Erythroblast (primary cell): ENCODE data around the gene ZNF235.
"Not testable (repeated sequence)": the region's sequence is repeated elsewhere in the genome, so short reads cannot be mapped to it uniquely, and the experiment has no call there.

Source experiments
- DNase-seq, 2 experiments: peaks; one replicate each; lab custom pipeline; 2025; lab: John Stamatoyannopoulos, UW
- GATA1 ChIP-seq: IDR thresholded peaks from 2 replicates; pipeline ENCODE4 v1.6.1; 2011; ENCODE audit warnings: low read depth, mild to moderate bottlenecking, control low read depth, low read length, moderate library complexity
- POLR2A ChIP-seq: IDR thresholded peaks from 2 replicates; pipeline ENCODE4 v1.6.1; 2011; ENCODE audit warnings: mild to moderate bottlenecking, low read length

ZNF235 gene

DNA sequence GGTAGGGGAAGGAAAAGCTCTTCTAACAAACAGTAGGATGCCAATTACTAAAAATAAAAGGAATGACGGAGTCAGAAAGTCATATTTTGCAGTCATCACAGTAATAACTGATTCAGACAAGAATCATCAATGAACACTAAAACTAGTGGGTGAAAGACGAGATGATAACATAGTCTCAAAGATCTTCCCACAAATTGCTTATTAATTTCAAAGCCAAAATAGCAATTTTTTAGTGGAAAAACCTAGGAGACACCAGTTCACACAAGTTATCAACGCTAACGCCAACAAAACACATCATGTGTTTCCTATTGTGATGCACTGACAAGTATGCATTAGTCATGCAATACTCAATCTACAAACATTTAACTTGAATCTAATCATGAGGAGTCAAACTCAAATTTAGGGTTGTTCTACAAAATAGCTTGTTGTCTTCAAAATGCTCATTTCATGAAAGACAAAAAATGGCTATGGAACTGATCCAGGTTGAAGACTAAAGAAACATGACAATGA, 26.6 kb downstream of the ZNF235 start:
- DNase-seq: no peak
- no peak for TF ChIP-seq GATA1
- no peak for TF ChIP-seq POLR2A

DNA sequence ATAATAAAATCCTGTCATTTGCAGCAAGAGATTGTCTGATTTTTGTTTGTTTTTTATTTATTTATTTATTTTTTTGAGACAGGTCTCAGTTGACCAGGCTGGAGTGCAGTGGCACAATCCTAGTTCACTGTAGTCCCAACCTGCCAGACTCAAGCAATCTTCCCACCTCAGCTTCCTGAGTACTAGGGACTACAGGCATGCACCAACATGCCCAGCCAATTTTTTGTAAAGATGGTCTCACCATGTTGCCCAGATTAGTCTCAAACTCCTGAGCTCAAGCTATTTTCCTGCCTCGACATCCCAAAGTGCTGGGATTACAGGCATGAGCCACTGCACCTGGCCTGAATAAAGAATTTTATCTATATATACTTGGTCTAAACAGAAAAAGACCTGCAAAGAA, 27.5 kb downstream of the ZNF235 start:
- TF ChIP-seq POLR2A (no peak), GATA1 (no peak)
- DNase-seq: no peak

DNA sequence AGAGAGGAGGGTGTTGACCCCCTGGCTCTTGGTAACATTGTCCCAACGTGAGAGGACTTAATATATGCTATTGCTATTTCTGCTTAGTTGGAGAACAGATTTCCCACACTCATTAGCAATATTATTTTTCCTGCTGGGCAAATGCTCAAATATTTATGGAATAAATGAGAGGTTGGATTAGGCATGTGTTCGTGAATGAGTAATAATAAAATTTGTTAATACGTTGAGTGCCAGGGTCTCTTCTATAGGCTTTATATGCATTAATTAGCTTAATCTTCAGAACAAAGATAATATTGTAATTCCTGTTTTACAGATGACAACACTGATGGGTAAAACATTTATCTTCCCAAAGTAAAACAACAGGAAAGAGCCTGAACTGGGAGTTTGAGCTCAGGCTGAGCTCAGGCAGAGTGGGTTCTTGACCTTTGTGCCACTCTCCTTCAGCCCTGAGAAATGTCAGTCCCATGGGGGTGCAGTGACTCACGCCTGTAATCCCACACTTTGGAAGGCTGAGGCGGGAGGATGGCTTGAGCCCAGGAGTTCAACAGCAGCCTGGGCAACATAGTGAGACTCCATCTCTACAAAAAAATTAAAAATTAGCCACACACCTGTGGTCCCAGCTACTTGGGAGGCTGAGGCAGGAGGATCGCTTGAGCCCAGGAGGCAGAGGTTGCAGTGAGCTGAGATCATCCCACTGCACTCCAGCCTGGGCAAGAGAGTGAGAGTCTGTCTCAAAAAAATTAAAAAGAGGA, 44.0 kb downstream of the ZNF235 start:
- no peak for TF ChIP-seq GATA1
- no peak for DNase-seq

DNA sequence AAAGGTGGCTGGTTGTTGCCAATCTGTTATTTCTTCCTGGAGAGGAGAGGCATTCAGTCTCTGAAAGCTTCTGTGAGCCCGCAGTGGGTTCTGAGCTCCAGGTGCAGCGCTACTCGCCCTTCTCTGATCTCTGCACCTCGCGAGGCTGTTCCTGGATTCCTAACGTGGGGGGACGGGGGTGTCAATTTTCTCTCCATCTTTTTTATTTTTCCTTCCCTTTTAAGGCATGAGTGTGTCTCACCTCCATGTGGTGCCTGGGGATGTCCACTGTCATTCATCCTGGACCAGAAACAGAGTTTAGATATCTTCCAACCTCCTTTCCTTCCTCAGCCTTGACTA, 44.5 kb downstream of the ZNF235 start:
- no peak for DNase-seq
- no peak for TF ChIP-seq POLR2A
- TF ChIP-seq GATA1: no peak

DNA sequence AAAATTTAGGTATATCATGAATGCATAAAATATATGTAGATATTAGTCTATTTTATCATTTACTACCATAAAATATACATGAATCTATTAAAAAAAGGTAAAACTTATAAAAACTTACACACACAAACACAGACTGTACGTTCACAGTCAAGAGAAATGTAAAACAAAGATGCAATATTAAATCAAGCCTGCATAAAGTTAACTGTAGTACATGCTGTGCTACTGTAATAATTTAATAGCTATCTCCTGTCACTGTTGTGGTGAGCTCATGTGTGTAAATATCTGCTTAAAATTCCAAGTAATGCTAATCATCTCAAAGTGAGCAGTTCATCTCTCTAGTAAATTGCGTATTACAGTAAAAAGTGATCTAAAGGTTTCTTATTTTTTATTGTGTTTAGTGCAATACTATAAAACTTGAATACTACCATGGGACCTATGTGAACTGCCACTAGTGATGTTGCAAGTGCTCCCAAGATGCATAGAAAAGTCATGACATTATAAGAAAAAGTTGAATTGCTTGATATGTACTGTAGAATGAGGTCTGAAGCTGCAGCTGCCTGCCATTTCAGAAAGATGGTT, 45.9 kb downstream of the ZNF235 start:
- no peak for DNase-seq
- TF ChIP-seq GATA1: no peak
- no peak for TF ChIP-seq POLR2A

DNA sequence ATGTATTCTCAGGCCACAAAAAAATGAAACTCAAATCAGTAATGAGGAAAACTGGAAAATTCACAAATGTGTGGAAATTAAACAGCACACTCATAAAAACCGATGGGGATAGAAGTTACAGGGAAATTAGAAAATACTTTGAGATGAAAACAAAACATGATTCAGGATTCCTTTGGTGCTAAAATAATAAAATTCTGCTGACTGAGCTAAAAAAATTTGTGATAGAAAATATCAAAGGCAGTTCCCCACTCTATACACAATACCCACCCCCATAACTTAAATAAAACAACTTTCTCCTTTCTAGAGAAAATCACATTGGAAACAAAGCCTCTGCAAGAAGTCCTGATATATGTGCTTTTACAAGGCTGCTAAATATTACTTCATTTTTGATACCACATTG, 46.7 kb downstream of the ZNF235 start:
- TF ChIP-seq GATA1 (no peak), POLR2A (no peak)
- no peak for DNase-seq

DNA sequence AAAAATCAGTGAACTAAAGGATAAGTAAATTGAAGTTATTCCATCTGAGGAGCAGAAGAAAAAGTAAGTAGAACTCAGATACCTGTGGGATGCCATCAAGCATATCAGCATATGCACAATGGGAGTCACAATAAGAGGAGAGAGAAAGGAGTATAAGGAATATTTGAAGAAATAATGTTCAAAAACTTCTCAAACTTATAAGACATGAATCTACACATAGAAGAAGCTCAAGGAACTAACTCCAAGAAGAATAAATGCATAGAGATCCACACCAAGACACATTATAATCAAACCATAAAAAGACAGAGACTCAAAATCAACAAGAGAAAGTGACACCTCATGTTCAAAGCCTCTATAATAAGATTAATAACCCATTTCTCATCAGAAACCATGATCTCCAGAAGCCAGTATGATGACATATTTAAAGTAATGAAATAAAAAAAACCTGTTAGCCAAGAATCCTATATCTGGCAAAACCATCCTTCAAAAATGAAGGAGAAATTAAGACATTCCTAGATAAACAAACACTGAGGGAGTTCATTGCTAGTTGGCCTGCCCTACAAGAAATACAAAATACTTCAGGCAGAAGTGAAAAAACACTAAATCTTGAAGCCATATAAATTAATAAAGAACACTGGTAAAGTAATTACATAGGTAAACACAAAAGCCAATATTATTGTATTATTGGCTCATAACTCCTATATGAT, 49.0 kb downstream of the ZNF235 start:
- no peak for TF ChIP-seq GATA1
- no peak for TF ChIP-seq POLR2A
- no peak for DNase-seq

DNA sequence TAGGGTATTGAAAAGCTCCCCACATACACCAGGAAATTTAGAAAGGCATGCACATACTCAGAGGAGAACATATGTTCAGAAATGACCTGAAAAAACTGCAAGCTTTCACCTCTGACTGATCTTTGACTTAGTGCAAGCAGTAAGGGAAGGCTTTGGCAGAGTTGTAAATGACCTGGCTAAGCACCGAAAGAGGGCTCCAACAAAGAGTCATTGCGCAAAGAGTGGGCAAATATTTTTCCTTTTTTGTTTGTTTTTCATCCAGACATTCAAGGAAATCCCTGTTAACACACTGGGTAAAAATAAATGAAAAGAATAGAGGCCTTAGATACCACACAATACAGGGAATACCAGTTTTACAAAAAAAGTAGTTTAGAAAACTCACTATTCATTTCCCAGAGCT, 50.3 kb downstream of the ZNF235 start:
- no peak for DNase-seq
- no peak for TF ChIP-seq GATA1
- no peak for TF ChIP-seq POLR2A

DNA sequence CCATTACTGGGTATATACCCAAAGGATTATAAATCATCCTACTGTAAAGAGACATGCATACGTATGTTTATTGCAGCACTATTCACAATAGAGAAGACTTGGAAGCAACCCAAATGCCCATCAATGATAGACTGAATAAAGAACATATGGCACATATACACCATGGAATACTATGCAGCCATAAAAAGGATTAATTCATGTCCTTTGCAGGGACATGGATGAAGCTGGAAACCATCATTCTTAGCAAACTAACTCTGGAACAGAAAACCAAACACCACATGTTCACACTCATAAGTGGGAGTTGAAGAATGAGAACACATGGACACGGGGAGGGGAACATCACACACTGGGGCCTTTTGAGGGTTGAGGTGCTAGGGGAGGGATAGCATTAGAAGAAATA, 51.4 kb downstream of the ZNF235 start:
- DNase-seq: not testable (repeated sequence)

DNA sequence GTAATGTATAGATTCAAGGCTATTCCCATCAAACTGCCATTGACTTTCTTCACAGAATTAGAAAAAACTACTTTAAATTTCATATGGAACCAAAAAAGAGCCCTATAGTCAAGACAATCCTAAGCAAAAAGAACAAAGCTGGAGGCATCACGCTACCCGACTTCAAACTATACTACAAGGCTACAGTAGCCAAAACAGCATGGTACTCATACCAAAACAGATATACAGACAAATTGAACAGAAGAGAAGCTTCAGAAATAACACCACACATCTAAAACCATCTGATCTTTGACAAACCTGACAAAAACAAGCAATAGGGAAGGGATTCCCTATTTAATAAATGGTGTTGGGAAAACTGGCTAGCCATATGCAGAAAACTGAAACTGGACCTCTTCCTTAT, 52.5 kb downstream of the ZNF235 start:
- DNase-seq: not testable (repeated sequence)

DNA sequence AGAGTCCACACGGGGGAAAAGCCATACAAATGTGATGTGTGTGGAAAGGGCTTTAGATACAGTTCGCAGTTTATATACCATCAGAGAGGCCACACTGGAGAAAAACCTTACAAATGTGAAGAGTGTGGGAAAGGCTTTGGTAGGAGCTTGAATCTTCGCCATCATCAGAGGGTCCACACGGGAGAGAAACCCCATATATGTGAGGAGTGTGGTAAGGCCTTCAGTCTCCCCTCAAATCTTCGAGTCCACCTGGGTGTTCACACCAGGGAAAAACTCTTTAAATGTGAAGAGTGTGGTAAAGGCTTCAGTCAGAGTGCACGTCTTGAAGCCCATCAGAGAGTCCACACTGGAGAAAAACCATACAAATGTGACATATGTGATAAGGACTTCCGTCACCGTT, 68.4 kb downstream of the ZNF235 start:
- no peak for TF ChIP-seq POLR2A
- TF ChIP-seq GATA1: no peak

More for the DNA sequence above, 68.4 kb downstream of the ZNF235 start:
- no peak for DNase-seq
